GM18858 (cell line): ENCODE measurements around the gene RNF213.
"Not testable (repeated sequence)": the region's sequence is repeated elsewhere in the genome, so short reads cannot be mapped to it uniquely, and the experiment has no call there.

Experiments used
- ATAC-seq: cut with Tn5 transposase; IDR thresholded peaks from one replicate; pipeline ENCODE4 v1.9.1; 2021; ENCODE audit not compliant: unreplicated experiment

Gene RNF213

DNA sequence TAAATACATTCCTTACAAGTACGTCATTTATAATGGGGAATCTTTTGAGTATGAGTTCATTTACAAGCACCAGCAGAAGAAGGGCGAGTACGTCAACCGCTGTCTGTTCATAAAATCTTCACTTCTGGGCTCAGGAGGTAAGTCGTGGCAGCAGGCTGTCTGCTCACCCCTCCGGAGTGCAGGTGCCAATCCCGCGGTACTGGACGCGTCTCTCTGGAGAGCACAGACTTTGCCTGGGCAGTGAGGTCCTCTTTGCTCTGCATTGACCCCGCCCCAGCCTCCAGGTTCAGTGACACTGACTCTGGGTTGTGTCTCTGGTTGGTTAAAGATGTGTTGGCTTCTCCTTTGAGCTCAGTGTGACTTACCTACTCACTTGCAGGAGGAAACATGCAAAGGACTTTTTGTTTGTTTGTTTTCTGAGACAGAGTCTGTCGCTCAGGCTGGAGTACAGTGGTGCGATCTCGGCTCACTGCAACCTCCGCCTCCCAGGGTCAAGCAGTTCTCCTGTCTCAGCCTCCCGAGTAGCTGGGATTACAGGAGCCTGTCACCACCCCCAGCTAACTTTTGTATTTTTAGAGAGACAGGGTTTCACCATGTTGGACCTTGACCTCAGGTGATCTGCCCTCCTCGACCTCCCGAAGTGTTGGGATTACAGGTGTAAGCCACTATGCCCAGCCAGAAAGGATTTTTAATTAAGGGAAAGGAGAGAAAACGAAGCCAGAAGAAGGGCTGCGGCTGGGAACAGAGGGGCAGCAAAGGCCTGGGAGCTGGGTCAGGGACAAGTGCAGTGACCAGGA, 31.2 kb downstream of the RNF213 start:
- ATAC-seq, result no peak

DNA sequence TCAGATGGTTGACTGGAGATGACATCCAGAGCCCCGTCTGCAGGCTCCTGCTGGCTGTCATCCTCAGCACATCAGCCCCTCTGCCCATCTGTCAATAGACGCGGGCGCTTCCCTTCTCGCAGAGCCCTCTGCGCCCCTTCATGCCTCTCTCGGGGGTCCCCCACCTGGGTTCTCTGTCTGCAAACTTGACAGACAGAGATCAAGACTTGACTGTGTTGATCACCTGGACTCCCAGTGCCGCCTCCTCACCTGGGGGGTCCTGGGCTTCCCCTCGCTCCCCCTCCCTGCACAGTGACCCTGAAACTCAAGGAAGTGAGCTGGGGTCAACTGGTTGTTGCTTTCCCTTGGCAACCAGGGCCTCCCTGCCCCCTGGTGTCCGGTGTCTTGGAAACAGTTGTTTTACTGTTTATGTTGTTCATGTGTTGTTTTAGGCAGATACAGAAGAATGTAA, 31.9 kb downstream of the RNF213 start:
- ATAC-seq, result no peak

DNA sequence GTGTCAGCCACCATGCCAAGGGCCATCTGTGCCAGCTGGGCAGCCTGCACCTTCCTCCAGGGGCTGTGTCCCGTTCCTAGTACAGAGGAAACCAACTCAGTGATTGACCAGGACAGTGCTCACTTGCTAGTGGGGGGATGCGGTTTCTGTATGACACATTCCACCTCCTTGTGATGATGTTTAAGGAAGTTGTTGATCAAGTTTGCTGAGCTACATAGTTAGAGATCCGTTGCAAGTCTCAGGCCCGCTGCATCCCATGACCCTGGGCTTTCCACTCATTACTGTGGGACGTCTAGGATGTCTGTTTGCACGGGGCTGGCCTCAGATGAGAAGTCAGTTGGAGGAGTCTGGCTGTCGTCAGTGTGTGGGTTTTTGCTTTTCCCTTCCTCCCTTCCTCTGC, 33.6 kb downstream of the RNF213 start:
- no peak for ATAC-seq

DNA sequence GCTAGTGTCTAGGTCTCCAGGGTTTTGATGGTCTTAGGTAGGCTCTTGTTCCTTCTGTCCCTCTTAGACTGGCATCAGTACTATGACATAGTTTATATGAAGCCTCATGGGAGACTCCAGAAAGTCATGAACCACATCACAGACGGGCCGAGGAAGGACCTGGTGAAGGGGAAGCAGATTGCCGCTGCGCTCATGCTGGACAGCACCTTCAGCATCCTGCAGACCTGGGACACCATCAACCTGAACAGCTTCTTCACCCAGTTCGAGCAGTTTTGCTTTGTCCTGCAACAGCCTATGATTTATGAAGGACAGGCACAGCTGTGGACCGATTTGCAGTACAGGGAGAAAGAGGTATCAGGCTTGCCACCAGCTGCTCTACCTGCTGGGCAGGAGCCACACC, 34.0 kb downstream of the RNF213 start:
- ATAC-seq, result no peak

- ATAC-seq, result no peak
Measured at GRCh38 chr17:80295146-80295545, 34.5 kb downstream of the RNF213 start.

- no peak for ATAC-seq
Measured at GRCh38 chr17:80295559-80295958, 34.9 kb downstream of the RNF213 start.

- ATAC-seq, result no peak
Measured at GRCh38 chr17:80296221-80296620, 35.6 kb downstream of the RNF213 start.

GRCh38 chr17:80297996-80298560, 37.4 kb downstream of the RNF213 start:
- ATAC-seq, result no peak

- ATAC-seq, result not testable (repeated sequence)
Measured at GRCh38 chr17:80299350-80300100, 38.9 kb downstream of the RNF213 start.

DNA sequence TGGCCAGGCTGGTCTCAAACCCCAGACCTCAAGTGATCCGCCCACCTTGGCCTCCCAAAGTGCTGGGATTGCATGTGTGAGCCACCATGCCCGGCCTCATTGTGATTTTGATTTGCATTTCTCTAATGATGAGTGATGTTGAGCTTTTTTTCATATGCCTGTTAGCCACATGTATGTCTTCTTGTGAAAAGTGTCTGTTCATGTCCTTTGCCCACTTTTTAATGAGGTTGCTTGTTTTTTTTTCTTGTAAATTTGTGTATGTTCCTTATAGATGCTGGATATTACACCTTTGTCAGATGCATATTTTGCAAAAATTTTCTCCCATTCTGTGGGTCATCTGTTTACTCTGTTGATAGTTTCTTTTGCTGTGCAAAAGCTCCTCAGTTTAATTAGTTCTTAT, 40.1 kb downstream of the RNF213 start:
- not testable (repeated sequence) for ATAC-seq

- no peak for ATAC-seq
Measured at GRCh38 chr17:80303824-80304223, 43.2 kb downstream of the RNF213 start.

GRCh38 chr17:80307994-80308691, 47.5 kb downstream of the RNF213 start:
- ATAC-seq, result no peak

GRCh38 chr17:80308692-80309517, 48.3 kb downstream of the RNF213 start:
- ATAC-seq, result no peak

DNA sequence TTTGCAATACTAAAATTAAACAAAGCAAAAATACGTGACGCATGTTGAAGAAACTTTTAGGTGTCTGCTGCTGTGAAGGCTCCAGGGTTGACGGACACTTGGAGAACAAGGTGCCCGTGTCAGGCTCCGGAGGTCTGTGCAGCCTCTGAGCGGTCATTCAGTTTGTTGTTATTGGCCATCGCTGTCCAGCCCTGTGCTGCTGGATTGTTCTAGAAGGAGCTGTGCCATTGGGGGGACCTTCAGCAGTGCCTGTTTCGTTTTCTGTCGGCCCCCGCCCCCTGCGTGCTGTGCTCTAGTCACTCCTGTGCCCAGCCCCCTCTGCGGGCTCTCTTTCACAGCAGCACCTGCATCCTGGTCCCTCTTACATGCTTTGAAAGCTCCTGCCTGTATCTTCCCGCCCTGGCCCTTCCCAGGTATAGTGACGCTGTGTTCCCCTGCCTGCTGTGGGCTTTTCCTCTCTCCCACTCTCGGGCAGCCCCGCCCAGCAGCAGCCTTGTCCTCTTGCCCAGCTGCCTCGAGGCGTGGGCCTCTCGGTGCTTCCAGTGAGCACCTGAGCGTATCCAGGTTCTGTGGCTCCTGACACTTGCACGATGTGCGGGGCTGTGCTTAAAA, 50.7 kb downstream of the RNF213 start:
- no peak for ATAC-seq

DNA sequence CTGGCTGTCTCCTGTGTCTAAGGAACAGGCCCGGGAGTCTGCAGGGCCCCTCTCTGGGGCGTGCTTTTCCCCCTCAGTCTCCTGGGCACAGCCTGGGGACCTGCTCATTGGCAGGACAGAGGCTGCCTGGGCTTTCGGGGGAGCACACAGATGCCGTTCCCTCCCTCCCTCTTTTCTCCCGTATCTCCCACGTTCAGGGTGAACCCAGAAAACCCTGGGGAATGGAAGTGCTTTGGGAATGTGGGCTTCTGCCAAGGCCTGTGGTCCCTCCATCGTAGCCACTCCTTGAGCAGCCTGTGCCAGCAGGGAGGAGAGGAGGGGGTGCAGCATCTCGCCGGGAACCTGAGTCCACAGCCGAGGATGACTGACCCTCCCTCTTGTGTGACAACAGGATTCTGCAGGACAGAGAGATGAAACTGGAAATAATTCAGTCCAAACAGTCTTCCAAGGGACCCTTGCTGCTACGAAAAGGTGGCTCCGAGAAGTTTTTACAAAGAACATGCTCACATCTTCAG, 52.0 kb downstream of the RNF213 start:
- ATAC-seq, result no peak

DNA sequence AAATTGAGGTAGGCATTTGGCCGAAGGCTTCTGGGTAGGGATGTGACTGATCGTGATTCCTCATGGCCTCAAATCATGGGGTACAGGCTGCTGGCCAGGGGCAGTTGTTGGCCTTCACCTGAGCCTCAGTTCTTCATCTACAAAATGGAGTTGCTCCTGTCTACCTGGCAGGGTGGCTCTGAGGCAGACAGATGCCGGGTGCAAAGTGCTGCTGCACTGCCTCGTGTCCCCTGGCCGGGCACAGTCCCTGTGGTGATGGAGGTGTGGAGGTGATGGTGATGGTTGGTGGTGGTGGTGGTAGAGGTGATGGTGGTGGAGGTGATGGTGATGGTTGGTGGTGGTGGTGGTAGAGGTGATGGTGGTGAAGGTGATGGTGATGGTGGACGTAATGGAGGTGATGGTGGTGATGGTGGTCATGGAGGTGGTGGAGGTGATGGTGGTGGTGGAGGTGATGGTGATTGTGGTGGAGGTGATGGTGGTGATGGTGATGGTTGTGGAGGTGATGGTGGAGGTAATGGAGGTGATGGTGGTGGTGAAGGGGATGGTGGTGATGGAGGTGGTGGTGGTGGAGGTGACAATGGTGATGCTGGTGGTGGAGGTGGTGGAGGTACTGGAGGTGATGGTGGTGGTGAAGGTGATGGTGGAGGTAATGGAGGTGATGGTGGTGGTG, 52.6 kb downstream of the RNF213 start:
- ATAC-seq, result no peak

- ATAC-seq, result not testable (repeated sequence)
Measured at GRCh38 chr17:80313946-80314345, 53.3 kb downstream of the RNF213 start.

GRCh38 chr17:80315517-80316182, 55.0 kb downstream of the RNF213 start:
- ATAC-seq, result no peak

GRCh38 chr17:80316431-80316830, 55.8 kb downstream of the RNF213 start:
- ATAC-seq, result no peak
